Lung (tissue), 12 donors: ENCODE measurements around the gene FLNC. TPM values are rescaled to one million over a fixed set of nuclear protein-coding genes. Genes with fewer than 3 reads are reported as not detected.

Experiments used
- ATAC-seq: fragments of 200-7000 bp; cut with Tn5 transposase; one replicate; pipeline ENCODE4 v1.9.1; 2020; ENCODE audit warnings: moderate number of reproducible peaks; ENCODE audit not compliant: insufficient read depth, low FRiP score
- DNase-seq, 3 donors: peaks; one replicate each; pipeline ENCODE4 v3.0.0-alpha.2; 2013 to 2017
- H3K27ac ChIP-seq, 2 donors: one replicate each; pipeline ENCODE4 v1.5.1; 2013; ENCODE audit warnings: mild to moderate bottlenecking in 2 of 2, moderate library complexity in 2 of 2, control low read depth in 1 of 2, inconsistent platforms in 1 of 2, low read depth in 1 of 2, low read length in 1 of 2
- H3K27me3 ChIP-seq, 3 donors: one replicate each; pipeline ENCODE4 v1.5.1; 2013; ENCODE audit warnings: low read length in 2 of 3; ENCODE audit not compliant: control insufficient read depth in 3 of 3, insufficient read depth in 3 of 3
- H3K36me3 ChIP-seq, 4 donors: one replicate each; pipeline ENCODE4 v1.5.1; 2013; ENCODE audit warnings: low read length in 4 of 4, mild to moderate bottlenecking in 1 of 4, moderate library complexity in 1 of 4; ENCODE audit not compliant: control insufficient read depth in 4 of 4, insufficient read depth in 4 of 4
- H3K4me1 ChIP-seq, 5 donors: one replicate each; pipeline ENCODE4 v1.5.1; 2013; ENCODE audit warnings: low read length in 5 of 5, mild to moderate bottlenecking in 2 of 5, moderate library complexity in 1 of 5; ENCODE audit not compliant: control insufficient read depth in 5 of 5, insufficient read depth in 5 of 5
- H3K4me3 ChIP-seq: one replicate; pipeline ENCODE4 v1.5.1; 2013; ENCODE audit warnings: mild to moderate bottlenecking, control low read depth, moderate library complexity
- H3K9ac ChIP-seq, 2 donors: one replicate each; pipeline ENCODE4 v1.5.1; 2013; ENCODE audit warnings: low read length in 2 of 2, control low read depth in 1 of 2; ENCODE audit not compliant: insufficient read depth in 1 of 2
- H3K9me3 ChIP-seq, 4 donors: one replicate each; pipeline ENCODE4 v1.5.1; 2013; ENCODE audit warnings: low read length in 3 of 4, mild to moderate bottlenecking in 1 of 4, moderate library complexity in 1 of 4; ENCODE audit not compliant: control insufficient read depth in 4 of 4, insufficient read depth in 3 of 4
- WGBS, 2 donors: extraction: QIAGEN DNeasy Blood & Tissue Kit; methylation state at CpG; one replicate each; pipeline ENCODE4 v1.1.7; 2013; 5-methylcytosine and 5-hydroxymethylcytosine counted together
- polyA plus RNA-seq, 2 donors: library from polyadenylated mRNA; stranded (reverse); fragments of 200-250 nt; gene quantifications; one replicate each; pipeline ENCODE4 v1.2.1, GENCODE V29; 2013
- total RNA-seq, 2 donors: library from RNA; depleted of rRNA in 1 of 2; stranded (reverse); fragments of >200 nt in 1 of 2; gene quantifications; one replicate each; pipeline ENCODE4 v1.2.1, GENCODE V29; 2014 to 2021
- TF ChIP-seq, protein P1 (sequence below): IDR thresholded peaks from 2 replicates; pipeline ENCODE4 v1.5.1; 2012; ENCODE audit warnings: mild to moderate bottlenecking; ENCODE audit errors: control extremely low read depth, extremely low read depth
- donor health status: control.
- donor health status: control.
- donor health status: Bipolar disorder and iron deficiency.
- donor health status: healthy.
- donor health status: DM: yes; HTN: yes; CAD: no.

FLNC gene
- total and polyA plus RNA-seq, 4 donors, result 2.0 to 24.2 (median 7.7) TPM

DNA sequence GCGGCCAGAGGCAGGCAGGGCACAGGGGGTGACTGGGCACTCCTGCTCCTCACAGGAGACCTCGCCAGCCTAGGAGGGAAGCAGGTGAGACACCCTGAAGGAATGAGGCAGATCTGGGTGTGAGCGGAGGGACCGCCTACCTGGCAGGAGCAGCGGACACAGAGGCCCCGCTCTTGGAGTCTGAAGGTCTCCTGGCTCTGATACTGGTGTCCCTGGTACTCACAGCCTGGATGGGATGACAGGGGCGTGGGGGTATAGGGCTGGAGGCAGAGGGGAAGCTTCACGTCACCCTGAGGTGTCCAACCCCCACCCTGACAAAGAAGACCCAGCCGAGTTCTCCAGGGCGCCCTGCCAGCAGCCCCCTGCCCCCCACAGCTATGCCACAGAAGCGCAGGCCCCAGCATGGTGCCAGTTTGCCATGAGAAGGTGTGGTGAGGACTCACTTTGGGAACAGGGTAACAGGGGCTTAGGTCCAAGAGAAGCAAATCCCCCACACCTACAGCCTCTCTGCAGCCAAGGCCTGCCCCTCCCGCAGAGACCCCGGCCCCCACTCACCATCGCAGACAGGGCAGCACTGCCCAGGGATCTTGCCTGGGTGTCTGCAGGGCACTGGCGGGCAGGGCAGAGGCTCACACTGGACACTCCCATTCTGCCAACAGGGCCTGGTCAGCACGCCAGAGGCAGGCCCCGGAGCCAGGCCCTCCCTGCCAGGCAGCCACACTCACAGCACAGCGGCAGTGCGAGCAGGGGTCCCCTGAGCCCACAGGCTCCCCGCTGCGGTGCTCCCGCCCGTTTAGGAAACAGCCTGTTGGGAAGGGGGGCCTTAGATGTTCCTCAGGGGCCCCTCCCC lies 63.3 kb downstream of the FLNC start:
- no peak overlapping the region for H3K4me3 ChIP-seq
- no peak overlapping the region for H3K9ac ChIP-seq
- H3K9me3 ChIP-seq, result peaks cover 0 to 2% (median 0%) of the 10 kb centered on the region in 4 donors
- no peak for ATAC-seq
- no peaks in the 10 kb centered on the region for H3K36me3 ChIP-seq
- H3K27me3 ChIP-seq, result peaks cover 0 to 8% (median 0%) of the 10 kb centered on the region in 3 donors
- no peak overlapping the region for H3K27ac ChIP-seq
- H3K4me1 ChIP-seq, result peaks cover 0 to 3% (median 0%) of the 10 kb centered on the region in 5 donors
- WGBS, 2 donors, result 88 to 89% methylated on average over 21 to 23 of the region's 23 CpGs
- peak in 1 of 3 donors; percentile 4 for DNase-seq
- TF ChIP-seq, protein P1, sequence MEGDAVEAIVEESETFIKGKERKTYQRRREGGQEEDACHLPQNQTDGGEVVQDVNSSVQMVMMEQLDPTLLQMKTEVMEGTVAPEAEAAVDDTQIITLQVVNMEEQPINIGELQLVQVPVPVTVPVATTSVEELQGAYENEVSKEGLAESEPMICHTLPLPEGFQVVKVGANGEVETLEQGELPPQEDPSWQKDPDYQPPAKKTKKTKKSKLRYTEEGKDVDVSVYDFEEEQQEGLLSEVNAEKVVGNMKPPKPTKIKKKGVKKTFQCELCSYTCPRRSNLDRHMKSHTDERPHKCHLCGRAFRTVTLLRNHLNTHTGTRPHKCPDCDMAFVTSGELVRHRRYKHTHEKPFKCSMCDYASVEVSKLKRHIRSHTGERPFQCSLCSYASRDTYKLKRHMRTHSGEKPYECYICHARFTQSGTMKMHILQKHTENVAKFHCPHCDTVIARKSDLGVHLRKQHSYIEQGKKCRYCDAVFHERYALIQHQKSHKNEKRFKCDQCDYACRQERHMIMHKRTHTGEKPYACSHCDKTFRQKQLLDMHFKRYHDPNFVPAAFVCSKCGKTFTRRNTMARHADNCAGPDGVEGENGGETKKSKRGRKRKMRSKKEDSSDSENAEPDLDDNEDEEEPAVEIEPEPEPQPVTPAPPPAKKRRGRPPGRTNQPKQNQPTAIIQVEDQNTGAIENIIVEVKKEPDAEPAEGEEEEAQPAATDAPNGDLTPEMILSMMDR, result no peak

DNA sequence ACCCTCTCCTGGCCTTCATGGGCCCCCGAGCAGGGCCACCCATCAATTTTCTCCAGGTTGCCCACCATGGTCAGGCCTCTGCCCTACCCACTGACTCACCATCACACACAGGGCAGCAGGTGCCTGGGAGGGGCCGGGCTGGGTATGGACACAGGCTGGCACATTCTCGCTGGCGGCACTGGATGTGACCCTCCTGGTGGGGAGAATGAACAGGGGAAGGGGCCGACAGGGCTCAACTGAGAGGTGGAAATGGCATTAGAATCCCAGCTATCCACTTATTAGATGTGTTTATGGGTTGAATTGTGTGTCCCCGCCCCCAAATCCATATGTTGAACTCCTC lies 63.9 kb downstream of the FLNC start:
- Histone ChIP-seq H3K27me3 (peaks cover 0 to 8% (median 0%) of the 10 kb centered on the region in 3 donors), H3K4me1 (peaks cover 0 to 3% (median 0%) of the 10 kb centered on the region in 5 donors), H3K36me3 (no peaks in the 10 kb centered on the region), H3K9me3 (peaks cover 0 to 2% (median 0%) of the 10 kb centered on the region in 4 donors), H3K9ac (no peak overlapping the region), H3K27ac (no peak overlapping the region), H3K4me3 (no peak overlapping the region)
- 93 to 94% methylated on average over 6 of the region's 6 CpGs for WGBS, 2 donors
- TF ChIP-seq, protein P1, result no peak
- no peak for ATAC-seq
- DNase-seq, result peak in 1 of 3 donors; percentile 2

DNA sequence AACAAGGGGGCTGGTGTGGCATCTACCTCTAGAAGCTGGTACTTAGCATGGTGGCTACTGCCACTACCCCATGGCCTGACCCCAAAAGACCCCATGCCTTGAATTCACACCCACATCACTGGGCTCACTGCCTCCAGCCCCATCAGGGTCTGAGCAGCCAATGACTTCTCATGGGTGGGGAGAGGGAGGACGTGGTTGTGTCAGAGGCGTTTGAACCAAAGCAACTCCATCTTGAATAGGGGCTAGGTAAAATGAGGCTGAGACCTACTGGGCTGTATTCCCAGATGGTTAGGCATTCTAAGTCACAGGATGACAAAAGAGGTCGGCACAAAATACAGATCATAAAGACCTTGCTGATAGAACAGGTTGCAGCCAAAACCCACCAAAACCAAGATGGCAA lies 65.1 kb downstream of the FLNC start:
- H3K27me3 ChIP-seq, result peaks cover 0 to 6% (median 0%) of the 10 kb centered on the region in 3 donors
- peaks cover 0 to 3% (median 0%) of the 10 kb centered on the region in 5 donors for H3K4me1 ChIP-seq
- peaks cover 0 to 4% (median 1%) of the 10 kb centered on the region in 4 donors for H3K9me3 ChIP-seq
- no peak overlapping the region for H3K9ac ChIP-seq
- TF ChIP-seq, protein P1, result no peak
- no peaks in the 10 kb centered on the region for H3K36me3 ChIP-seq
- no peak overlapping the region for H3K4me3 ChIP-seq
- WGBS, 2 donors, result 84 to 91% methylated on average over 3 of the region's 3 CpGs
- no peak overlapping the region for H3K27ac ChIP-seq
- no peak for DNase-seq
- ATAC-seq, result no peak
